ENCODE data around the gene HOXA3.

Gene HOXA3

GRCh38 chr7:27189997-27190748 is 37.8 kb upstream of the HOXA3 start:
- intact Hi-C loops (cut with DNase I), result no loop called here
- peak in 1 of 10 donors; percentile 41 for DNase-seq

- peak in 2 of 10 donors; percentile 3 to 56 for DNase-seq
- intact Hi-C loops (cut with DNase I), result no loop called here
Observed at GRCh38 chr7:27189295-27189996, 37.1 kb upstream of the HOXA3 start.

GRCh38 chr7:27188386-27189294 is 36.3 kb upstream of the HOXA3 start:
- intact Hi-C loops (cut with DNase I), result no loop called here
- DNase-seq, result peak in 2 of 10 donors; percentile 5 to 61

GRCh38 chr7:27187475-27188385 is 35.3 kb upstream of the HOXA3 start:
- peak in 3 of 10 donors; percentile 9 to 72 (median 68) for DNase-seq
- intact Hi-C loops (cut with DNase I), result no loop called here

GRCh38 chr7:27186668-27187474 is 34.5 kb upstream of the HOXA3 start:
- peak in 1 of 10 donors; percentile 26 for DNase-seq
- intact Hi-C loops (cut with DNase I), result no loop called here

GRCh38 chr7:27185854-27186667 is 33.7 kb upstream of the HOXA3 start:
- DNase-seq, result peak in 2 of 10 donors; percentile 4 to 60
- intact Hi-C loops (cut with DNase I), result no loop called here

GRCh38 chr7:27185013-27185853 is 32.9 kb upstream of the HOXA3 start, which contains the start of gene HOXA11:
Gene HOXA11 (minus strand): TSS chr7:27185232. CDS start chr7:27185144, 88 bp downstream.
- intact Hi-C loops (cut with DNase I), result no loop called here
- peak in 3 of 10 donors; percentile 3 to 73 (median 66) for DNase-seq

- intact Hi-C loops (cut with DNase I), result no loop called here
Observed at GRCh38 chr7:27184337-27185012, 32.1 kb upstream of the HOXA3 start.

GRCh38 chr7:27183682-27184336 is 31.4 kb upstream of the HOXA3 start:
- intact Hi-C loops (cut with DNase I), result no loop called here
- DNase-seq, result peak in 1 of 10 donors; percentile 48

More at GRCh38 chr7:27184337-27185012, 32.1 kb upstream of the HOXA3 start:
- peak in 3 of 10 donors; percentile 12 to 82 (median 75) for DNase-seq

- intact Hi-C loops (cut with DNase I), result no loop called here
- DNase-seq, result peak in 4 of 10 donors; percentile 1 to 75 (median 8)
Observed at GRCh38 chr7:27182861-27183681, 30.7 kb upstream of the HOXA3 start.

GRCh38 chr7:27182285-27182841 is 30.0 kb upstream of the HOXA3 start:
- DNase-seq, result peak in 2 of 10 donors; percentile 3 to 31
- intact Hi-C loops (cut with DNase I), result no loop called here

- peak in 3 of 10 donors; percentile 7 to 46 (median 35) for DNase-seq
- intact Hi-C loops (cut with DNase I), result no loop called here
Observed at GRCh38 chr7:27181795-27182275, 29.5 kb upstream of the HOXA3 start.

GRCh38 chr7:27180431-27181420 is 28.3 kb upstream of the HOXA3 start:
- intact Hi-C loops (cut with DNase I), result no loop called here
- peak in 3 of 10 donors; percentile 2 to 62 (median 61) for DNase-seq
